HG02973 (cell line): ENCODE measurements around the gene C2.

Experiments used
- ATAC-seq: cut with Tn5 transposase; IDR thresholded peaks from one replicate; pipeline ENCODE4 v1.9.1; 2021; ENCODE audit warnings: moderate library complexity; ENCODE audit not compliant: unreplicated experiment

C2 gene

DNA sequence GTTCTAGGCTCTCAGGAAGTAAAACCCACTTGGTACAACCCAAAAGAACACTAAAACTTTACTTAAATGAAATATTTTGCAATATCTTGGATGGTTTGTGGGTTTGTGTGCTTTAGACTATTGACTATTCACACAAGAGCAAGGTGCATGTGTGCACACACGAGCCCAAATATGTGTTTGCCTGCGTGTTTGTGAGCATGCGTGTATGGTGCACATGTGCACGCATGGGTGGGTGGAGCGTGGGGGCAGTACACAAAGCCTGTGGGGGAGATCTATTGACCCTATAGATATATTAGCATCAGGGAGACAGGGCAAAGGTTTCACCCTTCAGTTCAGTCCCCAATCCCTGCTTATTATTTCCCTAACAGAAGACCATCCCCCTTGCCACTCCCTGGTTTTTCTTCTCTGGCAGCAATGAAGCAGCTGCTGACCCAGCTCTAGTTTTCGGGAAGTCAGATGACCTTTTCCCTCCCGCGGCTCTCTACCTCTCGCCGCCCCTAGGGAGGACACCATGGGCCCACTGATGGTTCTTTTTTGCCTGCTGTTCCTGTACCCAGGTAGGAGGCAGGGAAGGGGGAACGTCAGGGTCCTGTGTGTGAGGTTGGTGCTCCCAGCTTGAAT is at the start of gene C2:
TSS of gene C2 (plus strand) at position 476 of the 621 bp plus-strand sequence. CDS start at position 512, 36 bp downstream.
- no peak for ATAC-seq

DNA sequence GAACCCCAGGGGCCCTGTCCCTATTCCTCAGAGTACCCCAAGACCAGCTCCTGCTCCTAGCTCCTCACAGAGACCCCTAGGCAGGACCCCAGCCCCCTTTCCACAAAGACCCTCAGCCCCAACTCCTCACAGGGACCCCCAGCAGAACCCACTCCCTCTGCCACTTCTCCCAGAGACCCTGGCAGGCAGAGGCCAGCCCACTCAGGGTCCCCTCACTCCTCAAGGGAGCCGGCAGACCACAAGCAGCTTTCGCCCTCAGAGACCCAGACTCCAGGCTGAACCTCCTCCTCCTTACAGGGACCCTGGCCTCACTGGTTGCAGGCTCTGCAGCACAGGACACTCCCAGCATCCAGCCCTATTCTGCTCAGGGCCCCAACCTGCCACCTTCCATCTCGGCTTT is 49.3 kb upstream of the C2 start:
- no peak for ATAC-seq

DNA sequence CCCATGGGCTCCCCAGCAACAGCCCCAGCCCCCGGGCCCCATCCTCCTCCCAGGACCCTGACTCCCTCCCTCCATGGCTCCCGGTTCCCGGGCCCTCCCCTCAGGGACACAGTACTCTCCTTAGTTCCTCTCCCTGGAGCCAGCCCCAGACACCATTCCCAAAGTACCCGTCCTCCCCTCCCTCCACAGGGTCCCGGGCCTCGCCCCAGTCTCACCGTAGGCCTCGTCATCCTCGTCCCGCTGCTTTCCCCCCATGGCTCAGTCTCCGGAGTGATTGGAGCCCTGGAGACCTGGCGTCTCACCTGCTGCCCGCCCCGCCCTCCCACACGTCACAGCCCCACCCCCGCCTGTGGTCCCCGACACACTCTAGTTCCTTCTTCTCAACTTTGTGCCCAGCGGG is 48.8 kb upstream of the C2 start, which contains the start of gene SLC44A4:
TSS of gene SLC44A4 (minus strand) at position 272 of the 400 bp plus-strand sequence. CDS start at position 255, 17 bp downstream.
- no peak for ATAC-seq

DNA sequence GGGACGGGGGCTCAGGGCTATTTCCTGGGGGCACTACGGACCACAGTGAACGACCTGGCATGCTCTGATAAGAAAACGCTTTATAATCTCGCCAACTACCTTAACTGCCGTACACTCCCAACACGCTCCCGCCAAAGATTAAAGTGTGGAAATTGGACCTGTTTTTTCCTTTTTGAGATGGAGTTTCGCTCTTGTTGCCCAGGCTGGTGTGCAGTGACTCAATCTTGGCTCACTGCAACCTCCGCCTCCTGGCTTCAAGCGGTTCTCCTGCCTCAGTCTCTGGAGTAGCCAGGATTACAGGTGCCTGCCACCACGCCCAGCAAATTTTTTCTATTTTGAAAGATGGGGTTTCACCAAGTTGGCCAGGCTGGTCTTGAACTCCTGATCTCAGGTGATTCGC is 48.4 kb upstream of the C2 start:
- ATAC-seq: no peak

DNA sequence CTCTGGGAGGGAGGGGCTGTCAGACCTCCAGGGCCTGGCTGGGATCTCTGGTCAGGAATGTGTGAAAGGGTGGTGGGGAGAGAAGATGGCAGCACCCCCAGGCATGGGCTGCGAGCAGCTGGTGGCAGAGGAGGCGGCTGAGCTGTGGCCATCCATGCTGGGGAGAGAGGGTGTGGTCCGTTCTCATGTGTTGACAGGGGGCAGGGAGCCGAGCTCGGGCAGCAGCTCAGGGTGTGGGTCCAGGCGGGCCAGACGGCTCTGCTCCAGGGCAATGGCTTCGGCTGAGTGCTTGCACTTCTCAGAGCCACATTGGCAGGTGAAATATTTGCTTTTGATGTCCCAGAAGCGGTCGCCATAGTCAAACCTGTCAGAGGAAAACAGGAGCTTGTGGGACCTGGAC is 47.6 kb upstream of the C2 start:
- ATAC-seq: no peak

DNA sequence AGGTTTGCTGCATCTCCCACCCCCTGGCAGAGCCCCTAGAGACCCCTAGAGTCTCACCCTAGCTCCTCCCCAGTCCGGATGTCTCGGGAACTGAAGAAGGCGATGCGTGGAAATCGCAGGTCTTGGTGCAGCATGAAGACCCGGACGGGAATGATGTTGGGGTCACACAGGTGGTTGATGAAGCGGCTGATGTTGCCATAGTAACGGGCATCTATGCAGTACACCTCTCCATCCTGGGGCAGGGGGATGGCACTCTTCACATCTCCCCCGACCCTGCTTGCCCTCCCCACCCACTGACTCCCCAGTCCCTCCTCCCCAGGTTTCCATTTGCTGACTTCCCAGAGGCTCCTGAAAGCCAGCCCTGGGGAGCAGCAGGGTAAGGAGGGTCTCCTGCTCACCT is 46.9 kb upstream of the C2 start:
- ATAC-seq: no peak

DNA sequence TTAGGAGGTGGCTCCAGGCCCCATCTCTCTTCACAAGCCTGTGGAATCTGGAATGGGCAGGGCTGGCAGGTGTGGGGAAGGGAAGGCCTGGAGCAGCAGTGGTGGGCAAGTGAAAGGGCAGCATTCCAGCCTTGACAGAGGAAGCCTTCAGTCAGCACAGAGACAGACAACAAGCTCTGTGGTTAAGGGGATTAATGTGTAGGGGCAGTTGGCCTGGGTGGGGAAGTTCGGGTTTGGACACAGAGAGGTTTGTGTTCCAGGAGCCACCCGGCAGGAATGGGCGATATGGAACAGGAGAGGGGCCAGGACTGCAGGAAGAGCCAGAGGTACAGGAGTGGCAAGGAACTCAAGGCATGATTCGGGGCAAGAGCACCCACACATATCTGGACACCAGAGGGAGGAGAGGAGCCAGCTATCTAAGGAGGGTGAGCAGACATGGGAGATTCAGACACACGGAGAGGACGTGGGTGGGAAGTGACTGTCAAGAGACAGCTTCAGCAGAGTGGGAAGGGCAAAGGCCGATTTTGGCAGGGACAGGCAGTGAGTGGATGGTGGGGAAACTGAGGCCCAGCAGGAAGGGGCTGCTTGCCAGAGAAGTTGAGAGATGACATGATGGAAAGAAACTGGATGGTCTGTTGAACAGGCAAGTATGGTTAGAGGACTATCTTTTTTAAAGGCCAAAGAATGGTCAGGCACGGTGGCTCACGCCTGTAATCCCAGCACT is 46.2 kb upstream of the C2 start:
- ATAC-seq: no peak

DNA sequence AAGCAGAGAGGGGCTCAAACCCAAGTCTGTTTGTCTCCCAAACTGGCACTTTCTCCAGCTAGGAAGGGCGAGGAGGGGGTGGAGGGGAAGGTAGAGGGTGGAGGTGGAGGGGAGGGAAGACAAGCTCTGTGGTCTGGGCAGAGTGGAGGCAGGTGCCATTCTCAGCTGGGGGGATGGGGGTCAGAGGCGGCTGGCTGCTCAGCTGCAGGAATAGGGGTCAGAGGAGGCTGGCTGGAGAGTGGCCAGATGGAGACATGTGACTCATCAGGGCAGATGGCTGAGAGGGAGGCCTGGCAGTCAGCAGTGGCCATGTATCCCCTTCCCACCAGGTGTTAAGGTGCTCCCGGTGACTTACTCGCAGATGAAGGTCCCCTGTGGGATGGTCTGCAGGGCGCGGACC is 45.2 kb upstream of the C2 start:
- no peak for ATAC-seq

DNA sequence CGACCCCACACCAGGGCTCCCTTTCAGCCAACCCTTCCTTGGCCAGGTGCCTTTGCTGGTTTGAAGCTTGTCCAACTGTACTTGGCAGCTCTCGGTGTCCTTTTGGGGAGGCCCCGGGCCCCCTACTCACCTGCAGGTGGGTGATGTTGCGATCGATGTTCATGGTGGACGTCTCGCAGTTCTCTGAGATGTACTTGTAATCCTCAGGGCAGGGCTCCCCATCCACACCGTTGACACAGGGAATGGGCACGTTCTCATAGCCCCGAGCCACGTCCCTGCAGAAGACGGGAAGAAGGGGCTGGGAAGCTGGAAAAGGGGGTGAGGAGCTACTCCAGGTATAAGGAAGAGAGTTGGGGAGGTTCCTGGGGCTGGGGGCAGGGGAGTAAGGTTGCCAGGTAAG is 43.8 kb upstream of the C2 start:
- ATAC-seq: no peak

DNA sequence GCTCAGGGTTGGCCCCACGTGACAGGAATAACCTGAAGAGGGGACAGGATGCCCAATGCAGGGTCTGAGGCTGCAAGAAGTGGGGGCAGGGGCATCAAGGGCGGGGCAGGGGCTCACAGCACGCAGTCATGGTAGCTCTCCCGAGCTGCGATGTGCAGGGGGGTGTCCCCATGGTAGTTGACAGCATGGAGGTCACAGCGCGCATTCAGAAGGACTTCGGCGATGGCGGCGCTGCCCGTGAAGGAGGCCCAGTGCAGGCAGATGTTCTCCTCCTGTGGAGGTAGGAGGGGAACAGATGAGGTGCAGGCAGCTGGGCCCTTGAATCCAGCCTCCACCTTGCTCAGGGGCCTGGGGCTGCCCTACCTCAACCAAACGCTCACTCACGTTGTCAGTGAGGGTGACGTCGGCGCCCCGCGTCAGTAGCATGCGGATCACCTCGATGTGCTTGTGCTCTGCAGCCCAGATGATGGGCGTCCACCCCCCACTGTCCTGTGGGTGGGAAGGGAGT is 42.9 kb upstream of the C2 start:
- no peak for ATAC-seq

DNA sequence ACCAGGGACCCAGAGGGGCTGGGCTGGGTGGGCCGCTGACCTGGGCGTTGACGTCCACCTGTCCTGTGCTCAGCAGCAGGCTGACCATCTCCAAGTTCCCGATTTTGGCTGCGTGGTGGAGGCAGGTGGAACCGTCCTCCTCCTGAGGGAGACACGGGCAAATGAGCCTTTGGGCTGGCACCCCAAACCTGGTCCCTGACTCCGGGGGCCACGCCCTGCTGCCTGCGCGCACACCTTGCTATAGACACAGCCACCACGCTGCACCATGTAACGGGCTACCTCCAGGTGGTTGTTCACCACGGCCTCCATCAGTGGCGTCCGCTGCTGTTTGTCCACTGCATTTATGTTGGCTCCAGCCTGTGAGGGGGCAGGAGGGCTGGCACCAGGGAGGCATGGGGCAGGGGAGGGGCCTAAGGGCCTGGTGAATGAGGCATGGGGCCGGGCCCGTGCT is 41.0 kb upstream of the C2 start:
- ATAC-seq: no peak

DNA sequence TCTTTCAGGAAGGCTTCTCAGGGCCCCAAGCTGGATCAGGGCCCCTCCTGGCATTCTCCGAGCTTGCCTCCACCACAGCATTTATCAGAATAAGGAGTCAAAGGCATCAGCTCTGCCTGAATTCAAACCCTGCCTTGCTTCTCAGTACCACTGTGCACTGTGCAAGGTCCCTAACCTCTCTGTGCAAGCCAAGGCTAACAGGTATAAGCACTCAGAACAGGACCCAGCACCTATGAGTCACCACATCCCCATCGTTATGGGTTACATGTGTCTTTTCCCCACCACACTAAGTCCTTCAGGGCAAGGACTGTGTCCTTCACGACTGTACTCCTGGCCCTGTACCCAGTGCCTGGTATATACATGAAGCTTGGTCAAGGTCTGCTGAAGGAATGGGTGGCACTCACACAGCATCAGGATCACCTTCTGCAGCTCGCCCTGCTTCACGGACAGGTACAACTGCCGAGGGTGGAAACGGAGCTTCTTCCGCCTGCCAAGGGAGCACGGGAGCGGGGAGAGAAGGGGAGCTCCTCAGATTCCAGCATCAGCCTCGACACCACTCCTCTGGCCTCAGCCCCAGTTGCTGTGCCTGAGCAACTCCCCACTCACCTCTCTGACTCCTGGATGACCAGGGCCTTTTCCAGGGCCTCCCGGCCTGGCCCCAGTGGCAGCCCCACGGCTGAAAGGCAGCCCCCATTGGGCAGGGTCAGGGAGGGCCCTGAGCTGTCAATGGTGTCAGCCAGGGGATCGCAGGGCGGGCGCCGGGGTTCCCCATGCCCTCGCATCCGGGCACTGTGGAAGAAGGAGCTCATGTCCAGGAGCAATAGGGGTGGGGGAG is 40.1 kb upstream of the C2 start:
- no peak for ATAC-seq

DNA sequence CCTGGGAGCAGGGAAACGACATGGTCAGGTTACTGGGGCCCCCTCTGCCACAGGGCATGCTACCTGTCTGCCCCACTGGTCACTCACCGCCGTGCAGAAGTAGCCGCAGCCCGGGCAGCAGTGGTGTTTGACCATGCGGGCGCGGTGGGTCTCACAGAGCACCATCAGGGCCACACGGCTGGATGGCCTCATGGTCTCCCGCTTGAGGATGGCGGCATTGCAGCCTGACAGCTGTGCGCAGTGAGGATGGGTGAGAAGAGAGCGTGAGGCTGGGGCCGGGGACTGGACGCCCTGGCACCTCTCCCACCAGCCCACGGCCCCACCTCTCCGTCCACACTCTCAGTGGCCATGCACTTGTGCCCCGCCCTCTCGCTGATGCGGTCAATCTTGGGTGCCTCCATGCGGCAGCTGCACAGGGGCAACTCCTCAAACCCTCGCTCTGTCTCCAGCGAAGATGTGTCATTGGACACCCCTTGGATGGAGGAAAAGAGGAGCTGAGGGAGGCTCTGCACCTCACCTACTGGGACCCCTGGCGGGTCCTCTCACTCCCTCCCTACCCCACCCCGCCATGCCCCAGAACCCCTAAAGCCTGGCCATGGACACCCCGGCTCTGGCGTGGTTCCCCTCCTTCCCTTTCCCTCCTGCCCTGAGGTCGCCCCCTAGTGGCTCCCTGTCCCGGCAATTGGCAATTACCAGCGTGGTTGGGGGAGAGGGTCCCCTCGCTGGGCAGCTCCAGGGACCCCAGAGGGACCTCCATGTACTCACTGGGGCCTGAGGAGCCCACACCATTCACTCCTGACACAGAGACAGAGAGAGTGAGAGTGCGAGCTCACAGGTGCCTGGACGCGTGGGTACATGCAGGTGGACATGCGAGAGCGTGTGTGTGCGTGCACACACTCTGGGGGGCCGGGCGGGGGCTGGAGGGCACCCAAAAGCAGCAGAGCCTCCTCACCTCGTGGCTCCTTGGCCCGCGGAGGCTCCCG is 39.0 kb upstream of the C2 start:
- no peak for ATAC-seq

DNA sequence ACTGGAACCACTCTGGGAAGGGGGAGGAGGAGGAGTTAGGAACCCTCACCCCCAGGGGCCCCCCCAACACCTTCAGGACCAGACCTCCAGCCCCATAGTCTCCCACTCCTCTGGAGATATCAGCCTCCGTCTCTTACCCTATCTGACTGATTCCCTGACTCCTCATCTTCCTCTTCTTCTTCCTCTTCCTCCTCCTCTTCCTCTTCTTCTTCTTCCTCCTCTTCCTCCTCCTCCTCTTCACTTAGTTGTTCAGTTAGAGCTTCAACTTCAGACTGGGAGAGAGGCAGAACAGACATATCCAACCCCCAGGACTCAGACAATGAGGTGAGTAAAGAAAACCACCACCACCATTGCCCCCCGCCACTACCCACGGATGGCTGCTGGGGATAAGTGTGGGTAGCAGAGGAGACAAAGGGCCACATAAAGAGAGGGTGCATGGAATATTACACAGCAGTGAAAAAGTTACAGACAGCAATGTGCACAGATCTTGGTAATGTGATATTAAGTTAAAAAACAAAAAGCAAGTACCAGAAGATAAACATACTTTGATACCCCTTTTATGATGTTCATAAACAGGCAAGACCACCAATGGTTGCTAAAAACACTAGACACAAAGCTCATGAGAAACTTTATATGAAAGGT is 38.1 kb upstream of the C2 start:
- no peak for ATAC-seq

DNA sequence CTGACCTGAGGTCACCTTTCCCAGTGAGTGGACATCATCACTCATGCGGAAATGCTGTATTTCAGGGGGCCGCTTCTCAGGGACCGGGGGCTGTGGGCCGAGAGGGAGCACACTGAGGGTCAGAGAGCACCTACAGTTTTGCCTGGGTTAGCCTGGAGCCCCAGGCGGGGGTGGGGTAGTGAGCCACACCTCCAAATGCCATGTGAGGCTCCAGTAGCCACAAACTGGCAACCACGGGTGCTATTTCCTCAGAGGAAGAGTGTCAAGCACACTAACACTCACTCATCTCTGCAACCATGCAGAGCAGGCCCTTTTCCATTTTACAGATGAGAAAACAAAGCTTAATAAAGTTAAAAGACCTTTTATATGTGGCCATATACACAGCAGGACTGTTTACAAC is 34.7 kb upstream of the C2 start:
- no peak for ATAC-seq

DNA sequence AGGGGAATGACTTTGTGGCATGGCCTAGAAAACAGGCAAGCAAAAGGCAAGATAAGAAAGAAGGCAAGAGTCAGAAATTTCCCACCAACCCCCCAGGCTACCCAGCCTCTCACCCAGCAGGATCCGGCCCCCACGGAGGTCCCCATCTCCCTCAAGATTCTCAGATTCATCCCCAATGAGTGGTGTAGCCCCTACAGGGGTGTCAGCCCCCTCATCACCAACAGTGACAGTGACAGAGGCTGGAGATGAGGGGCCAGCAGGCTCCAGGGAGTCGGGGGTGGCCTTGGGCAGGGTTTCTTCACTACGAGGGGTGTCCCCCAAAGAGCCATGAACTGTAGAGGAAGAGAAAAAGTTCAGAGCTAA is 31.0 kb upstream of the C2 start:
- no peak for ATAC-seq

DNA sequence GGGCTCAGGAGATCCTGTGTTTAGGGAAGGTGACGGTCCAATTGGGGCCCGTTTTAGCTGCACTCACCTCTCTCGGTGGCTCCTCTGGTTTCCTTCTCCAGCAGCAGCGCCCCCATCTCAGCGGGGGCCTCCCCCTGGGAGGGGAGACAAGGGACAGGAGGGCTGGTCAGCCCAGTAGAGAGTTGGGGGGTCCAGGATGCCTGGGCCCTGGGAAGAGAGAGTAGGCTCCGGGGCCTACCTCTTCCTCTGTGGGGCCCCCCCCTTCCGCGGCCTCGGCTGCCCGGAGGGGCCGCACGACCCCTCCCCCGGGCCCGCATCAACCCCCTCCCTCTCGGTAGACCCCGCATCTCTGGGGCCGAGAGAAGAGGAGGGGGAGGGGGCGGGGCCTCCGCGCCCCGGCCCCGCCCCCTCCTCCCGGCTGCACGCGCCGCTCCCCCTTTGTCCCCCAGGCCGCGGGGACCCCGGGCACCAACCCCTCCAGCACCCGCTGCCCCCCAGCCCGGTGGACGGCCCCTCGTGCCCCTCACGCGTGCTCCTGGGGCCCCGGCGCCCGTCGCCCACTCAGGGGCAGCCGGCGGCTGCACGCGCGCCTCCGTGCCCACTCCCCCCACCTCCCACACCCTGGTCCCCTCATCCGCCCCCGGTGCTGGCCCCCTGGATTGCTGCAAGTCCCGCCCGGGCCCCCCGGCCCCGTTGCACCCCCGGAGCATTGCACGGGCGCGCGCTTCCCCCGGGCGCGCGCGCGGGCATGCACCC is 30.5 kb upstream of the C2 start:
- no peak for ATAC-seq

DNA sequence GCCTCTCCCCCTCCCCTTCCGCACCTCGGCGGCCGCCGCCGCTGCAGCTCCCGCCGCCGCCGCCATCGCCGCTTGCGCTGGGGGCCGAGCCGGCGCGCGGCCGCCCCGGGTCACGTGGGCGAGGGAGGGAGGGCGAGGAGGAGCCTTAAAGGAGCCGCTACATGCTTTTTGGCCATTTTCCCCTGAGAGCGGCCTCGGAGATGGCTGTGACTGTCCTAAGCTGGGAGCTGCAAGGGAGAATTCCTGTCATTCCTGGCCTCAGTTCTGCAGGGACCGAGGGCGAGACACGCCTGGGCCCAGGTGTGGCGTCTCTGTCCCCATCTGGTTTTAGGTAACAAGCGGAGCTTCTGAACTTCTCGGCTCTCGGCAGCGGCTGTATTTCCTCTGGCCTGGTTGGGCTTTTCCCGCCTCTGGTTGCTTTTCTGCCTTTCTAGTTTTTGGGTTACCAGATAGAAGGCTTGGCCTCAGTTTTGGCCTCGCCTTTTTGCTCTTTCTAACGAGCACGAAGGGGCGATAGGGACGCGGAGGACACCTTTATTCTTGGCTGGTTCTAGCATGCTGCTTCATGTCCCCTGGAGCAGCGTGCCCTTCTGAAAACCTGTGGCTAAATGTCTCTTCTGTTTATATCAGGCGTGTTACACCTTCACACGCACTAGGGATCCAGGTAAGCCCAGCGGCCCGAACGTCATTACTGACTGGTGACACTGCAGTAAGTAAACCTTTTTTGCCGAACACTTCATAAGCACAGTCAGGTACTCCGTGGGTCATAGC is 29.7 kb upstream of the C2 start, which contains the start of gene EHMT2:
TSS of gene EHMT2 (minus strand) at position 87 of the 771 bp plus-strand sequence. CDS start at position 66, 21 bp downstream.
- ATAC-seq: no peak
